Epidermal melanocyte (primary cell): ENCODE measurements around the gene PARVA.
A peak's percentile ranks its signal among the peaks of the same experiment; 100 is the strongest.

Experiments used
- DNase-seq: peaks from one replicate; pipeline ENCODE4 v3.0.0; 2011; ENCODE audit warnings: low spot score; ENCODE audit not compliant: insufficient read length

Gene PARVA

DNA sequence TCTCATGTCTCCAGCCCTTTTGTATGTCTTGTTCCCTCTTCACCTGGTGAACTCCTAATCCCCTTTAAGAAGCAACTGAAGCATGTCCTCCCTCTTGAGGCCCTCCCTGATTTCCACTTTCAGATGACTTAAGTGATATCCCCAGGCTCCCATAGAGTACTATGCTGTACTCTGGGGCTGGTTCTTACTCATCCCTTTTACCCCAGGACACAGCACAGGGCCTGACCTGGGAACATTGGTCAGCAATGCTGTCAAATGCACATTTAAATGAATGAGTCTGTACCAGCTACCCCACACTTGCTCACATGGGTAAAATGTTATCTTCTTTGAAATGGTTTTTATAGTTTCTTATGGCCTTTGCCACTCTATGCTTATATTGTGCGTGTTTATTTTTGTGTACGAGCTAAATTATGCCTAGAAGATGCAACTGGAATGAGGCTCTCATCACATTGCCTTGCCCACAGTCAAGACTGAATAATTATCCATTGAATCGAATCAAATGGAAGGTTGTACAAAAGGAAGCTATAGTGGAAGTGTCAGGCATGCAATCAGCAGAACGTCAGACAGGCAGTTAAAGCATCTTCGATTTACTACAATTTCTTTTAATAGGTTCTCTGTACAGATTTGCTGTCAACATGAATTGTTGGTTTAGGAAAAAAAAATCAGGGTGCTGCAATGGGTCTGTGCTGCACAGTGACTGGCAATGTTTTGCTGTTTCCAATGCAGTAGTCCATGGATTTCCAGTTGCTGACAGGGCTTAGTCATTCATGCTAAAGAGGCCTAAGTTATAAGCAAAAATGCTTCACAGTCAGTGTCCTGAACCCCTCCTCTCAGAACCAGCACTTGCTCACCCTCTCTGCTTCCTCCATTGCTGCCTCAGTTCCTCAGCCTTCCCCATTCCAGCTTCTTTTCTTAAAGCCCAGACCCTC lies 79.5 kb downstream of the PARVA start:
- no peak for DNase-seq

DNA sequence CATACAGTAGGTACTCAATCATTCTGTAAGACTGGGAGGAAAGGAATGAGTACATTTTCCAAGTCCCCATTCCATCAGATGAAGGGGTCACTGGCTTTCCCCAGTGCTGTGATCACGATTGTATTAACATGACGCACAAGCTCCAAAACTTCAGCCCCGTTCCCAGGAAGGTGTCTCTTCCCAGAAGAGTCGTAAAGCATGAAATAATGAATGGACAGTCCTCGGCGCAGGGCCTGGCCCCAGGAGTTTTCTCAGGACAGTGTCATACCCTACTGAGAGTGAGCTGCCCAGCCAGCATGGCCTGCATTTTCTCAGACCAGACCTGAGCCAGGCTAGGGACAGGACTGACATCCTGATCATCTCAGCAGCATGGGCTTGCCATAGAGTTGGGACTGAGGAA lies 80.7 kb downstream of the PARVA start:
- DNase-seq, result no peak

DNA sequence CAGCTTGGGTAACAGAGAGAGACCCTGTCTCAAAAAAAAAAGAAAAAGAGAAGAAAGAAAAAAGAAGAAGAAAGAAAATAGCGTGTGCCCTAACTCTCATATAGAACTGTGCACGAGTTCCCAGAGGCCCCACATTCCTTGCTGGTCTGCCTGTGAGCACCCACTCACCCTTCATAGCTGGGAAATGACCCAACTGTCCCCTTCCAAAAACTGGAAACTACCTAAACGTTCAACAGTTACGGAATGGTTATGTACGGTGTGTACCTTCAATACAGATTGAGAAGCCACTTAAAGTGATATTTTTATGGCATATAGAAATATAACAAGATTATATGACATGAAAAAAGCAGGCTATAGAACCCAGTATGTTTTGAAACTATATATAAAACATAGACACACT lies 82.0 kb downstream of the PARVA start:
- no peak for DNase-seq

DNA sequence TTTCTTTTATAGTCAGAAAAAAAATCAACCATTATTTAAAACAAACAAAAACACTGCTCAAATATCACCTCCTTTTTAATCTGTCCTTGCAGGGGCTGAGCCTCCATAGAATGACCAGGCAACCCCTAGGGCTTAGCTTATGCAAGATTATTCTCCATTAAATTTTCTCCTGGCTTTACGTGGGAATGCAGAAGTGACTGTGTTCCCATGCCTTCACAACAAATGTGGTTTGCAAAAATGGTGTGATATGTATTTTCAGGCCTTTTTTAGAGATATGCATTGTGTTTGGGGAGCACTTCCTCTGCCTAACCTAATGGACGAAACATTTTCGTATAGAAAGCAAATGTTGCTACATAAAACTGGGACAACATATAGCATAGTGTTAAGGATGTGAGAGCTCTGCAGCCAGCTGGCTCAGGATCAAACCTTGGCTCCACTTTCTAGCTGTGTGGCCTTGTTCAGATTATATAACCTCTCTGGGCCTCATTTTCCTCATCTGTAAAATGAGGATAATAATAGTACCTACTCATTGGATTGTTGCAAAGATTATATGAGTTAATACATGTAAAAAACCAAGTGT lies 82.6 kb downstream of the PARVA start:
- no peak for DNase-seq

DNA sequence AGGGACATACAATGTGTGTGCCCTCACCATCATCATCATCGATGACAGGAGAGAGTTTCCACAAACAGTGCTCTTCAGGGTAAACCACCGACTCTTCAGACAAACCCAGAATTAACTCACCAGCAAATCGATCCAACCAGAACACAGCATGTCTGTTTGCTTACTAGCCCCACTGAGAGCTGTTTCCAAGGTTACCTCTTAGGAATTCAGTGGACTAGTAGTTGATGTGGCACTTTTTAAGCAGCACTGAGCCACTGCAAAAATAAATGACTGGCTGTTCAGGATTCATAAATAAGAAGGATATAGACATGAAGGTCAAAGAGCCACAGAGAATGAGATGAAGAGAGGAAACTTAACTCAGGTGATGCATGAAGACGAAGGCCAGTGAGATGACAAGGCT lies 83.1 kb downstream of the PARVA start:
- no peak for DNase-seq

DNA sequence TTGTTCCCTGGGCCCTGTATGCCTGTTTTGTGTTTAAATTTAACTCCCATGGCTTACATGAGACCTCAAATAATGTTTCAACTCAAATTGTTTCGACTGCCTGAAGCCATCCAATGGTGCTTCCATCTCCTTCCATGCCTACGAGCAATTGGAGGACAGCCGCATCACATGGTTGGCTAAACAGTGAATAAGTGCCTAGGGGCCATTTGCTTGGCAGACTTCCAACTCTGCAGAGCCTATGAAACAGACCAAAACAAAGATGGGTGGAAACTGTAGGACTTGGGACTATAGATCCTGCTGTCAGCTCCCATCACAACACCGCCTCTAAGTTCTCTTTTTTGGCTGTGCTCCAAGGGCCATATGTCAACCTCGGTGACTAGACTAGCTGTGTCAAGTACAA lies 84.1 kb downstream of the PARVA start:
- DNase-seq, result peak; percentile 64

DNA sequence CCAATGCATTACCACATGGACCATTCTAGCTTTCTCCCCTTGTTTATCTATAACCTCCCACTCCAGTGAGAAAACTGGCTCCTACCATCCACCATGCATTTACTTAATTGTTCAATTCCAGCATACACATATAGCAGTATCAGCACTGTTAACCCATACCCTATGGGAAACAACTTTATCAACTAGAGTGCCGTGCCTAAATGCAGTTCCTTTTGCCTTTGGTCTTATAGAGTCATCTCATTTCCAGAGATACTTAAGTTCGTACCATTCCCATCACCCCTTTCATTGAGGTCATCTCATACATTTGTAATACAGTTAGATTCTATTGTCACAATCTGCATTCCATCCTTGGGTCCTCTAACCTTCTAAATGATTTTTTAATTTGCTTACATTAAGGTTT lies 86.9 kb downstream of the PARVA start:
- no peak for DNase-seq

DNA sequence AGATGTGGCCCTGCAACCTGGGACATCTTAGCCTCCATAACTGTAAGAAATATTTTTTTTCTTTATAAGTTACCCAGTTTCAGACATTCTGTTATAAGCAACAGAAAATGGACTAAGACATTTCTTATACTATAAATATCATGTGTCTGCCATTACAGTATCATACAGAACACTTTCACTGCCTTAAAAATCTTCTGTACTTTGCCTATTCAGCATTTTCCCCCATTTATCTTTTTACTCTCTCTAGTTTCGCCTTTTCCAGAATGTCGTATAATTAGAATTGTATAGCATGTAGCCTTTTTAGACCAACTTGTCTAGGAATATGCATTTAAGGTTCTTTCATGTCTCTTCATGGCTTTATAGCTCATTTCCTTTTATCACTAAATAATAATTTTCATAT lies 88.0 kb downstream of the PARVA start:
- DNase-seq, result no peak

DNA sequence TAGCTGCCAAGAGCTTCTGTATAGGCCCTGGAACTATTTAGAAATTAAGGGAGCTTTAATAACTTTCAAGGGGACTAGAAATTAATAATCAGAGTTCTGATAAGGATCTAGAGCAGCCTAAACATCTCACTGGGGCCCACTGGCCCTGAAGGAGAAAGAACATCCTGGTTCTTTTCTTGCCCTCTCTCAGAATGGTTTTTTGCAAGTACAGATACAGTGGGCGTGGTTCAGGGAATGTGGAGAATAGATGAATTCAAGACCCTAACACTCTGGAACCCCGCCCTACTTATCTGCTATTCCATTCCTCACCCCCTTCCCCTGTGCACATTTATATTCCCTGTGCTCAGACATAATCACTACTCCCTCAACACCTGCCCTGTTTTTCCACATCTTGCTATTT lies 90.2 kb downstream of the PARVA start:
- DNase-seq, result no peak

DNA sequence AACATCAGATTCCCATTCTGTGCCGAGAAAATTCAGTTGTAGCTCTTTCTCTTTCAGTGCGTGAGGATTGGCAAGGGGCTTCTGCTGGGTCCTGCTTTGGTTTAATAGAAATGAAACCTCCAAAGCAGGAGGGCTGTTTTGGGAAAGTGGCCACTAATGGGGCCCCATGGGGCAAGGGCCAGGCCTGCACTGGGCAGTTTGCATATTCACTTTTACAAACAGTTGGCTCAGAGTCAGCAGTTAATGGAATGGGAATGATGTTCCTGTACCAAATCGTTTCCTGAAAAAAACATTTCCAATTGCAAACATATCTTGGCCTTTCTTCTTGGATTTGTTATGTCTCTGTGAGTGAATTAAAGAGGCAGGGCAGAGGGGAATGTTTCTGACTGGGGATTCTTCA lies 92.1 kb downstream of the PARVA start:
- DNase-seq, result no peak

DNA sequence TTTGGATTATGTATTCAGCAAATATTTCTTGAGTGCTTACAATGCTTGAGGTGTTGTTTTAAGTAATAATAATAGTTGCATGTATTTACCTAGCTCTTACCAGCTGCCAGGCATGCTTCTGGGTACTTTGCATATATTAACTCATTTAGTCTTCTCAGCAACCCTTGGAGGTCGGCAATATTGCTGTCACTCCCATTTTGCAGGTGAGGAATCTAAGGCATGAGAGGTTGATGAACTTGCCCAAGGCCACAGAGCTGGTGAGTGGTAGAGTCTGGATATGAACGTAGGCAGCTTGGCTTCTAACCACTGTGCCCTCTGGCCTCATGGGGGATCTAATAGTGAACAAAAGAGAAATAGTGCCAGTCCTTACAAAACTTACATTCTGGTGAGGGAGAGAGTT lies 92.9 kb downstream of the PARVA start:
- no peak for DNase-seq

DNA sequence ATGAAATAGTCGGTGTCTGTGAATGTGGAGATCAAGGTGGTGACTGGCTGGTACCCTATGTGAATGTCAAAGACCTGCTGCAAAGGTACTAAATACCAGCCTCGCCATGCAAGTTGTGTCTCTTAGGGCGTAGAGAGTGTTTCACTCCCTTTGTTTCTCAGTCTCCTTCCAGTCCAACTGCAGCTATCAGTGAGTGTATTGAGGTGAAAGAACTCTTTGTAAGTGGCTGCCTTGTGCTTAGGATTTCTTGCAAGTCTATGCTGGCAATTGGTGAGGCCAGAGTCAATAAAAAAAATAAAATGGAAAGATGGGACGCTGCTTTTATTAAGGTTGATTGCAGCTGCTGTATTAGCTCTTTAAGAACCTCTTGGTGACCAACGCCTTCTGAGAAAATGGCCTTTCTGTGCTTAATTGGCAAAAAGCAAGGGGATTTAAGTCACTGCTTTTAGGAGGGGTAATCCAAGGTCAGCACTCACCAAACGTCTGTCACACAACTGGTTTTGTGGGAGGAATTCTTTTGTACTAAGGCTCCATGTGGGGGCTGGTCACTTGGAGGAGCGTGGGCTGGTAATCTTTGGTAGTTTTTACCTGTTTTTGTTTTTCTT lies 95.1 kb downstream of the PARVA start:
- DNase-seq, result peak; percentile 65

DNA sequence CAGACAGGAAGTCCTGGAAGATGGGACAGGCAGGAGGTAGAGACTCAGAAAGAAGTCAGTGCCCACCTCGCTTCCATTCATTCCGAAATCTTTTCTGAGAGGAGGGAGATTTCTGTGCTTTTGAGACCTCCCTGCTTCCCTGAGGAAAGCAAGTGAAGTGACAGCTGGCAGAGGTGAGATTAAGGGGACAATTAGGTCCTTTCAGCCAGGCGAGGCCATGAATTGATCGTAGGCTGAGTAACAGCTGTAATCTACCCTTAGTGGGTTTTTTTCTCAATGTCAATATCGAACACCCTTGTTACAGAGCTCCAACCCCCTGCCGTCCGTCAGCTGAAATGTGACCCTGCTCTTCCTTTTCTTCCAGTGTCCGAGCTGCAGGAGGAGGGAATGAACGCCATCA lies 96.0 kb downstream of the PARVA start:
- DNase-seq, result no peak

DNA sequence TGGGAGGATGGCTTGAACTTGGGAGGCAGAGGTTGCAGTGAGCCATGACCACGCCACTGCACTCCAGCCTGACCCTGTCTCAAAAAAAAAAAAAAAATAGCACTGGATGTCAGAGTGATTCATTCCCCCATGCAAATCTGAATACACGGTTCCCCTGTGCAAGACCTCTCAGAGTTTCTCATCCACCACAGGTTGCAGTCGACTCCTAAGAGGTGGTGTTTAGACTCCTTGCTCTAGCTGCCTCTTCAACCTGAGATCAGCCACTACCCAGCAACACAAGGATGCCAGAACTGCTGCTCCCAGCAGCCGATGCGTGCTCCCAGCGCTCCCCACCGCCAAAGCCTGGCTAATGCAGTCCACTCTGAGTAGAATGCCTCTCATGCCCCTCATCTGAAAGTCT lies 97.5 kb downstream of the PARVA start:
- no peak for DNase-seq

DNA sequence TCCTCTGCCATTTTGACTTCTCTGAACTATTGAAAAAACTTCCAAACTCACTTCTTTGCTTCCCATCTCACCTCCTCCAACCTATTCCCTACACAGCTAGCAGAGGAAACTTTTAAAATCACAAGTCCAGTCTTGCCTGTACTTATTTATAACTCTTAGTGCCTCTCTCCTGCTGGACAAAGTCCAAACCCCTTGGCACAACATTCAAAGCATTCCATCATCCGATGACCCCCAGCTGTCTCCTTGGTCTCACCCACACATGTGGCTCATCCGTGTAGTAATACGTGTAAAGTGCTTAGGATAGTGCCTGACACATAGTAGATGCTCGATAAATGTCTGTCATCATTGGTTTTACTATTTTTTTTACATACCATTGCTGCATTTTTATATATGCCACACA lies 101.4 kb downstream of the PARVA start:
- DNase-seq, result peak; percentile 36

DNA sequence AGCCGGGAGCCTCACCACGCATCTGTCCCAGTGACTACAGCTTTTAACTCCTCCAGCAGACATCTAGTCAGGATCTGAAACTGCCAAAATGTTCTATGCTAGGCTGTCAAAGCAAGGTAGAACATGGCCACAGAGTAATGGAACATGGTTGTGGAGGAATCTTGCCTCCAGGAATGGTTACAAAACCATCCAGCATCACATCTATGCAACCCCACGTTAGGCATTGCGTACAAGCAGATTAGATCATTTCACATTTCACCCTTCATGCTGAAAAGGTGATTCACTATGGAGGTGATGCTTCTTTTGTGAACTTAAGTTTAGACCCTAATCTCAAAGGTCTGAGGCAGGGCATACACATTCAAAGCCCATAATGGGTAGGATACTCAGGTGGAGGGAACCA lies 103.0 kb downstream of the PARVA start:
- DNase-seq, result no peak

DNA sequence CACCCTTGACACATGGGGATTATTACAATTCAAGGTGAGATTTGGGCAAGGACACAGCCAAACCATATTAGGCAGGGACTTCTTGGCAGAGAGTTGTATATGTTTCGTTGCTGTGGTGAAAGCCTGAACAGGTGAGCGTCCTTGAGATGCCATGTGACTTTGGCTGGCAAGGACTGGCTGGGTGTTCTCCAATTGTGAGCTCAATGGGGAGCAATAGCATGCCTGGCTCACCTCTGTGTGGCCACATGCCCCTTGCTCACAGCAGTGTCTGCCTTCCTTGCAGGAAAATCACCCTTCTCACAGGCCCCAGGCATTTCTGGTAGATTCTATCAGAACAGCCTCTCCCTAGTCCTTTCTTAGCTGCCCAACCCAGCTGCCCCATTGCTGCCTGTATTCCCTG lies 105.5 kb downstream of the PARVA start:
- no peak for DNase-seq

DNA sequence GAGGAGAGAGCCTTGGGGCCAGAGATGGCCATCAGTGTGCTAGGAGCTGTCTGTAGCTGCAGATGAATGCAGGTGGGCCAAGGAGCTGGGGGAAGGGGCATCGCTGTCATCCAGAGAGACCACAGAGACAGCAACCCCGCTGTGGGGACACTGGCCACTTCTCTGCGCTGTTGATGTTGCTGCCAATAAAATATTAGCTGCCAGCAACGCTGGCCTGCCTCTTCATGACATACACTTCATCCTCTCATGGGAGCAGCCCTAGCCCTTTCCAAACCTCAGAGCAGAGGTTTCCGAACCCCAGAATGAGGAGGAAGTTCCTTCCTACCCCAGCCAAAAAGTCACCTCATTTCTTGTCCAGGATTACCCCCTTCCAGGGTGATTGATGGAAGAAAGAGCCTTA lies 106.2 kb downstream of the PARVA start:
- no peak for DNase-seq

DNA sequence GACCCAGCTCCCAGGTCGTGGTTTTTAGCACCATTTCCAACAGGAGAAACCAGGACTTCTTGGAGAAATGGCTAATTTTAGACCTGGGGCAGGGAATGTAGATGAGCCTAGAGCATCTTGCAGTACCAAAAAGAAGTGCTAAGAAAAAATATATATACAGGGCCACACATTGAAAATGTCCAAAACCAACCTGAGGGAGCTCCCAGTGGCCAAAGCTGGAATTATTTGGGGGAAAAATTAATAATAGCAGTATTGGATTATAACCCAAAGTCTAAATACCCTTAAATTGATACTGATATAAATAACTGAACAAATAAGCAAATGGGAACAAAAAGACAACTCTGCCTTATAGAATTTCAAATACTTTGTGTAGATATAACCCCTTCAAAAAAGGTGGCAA lies 108.0 kb downstream of the PARVA start:
- DNase-seq, result no peak

DNA sequence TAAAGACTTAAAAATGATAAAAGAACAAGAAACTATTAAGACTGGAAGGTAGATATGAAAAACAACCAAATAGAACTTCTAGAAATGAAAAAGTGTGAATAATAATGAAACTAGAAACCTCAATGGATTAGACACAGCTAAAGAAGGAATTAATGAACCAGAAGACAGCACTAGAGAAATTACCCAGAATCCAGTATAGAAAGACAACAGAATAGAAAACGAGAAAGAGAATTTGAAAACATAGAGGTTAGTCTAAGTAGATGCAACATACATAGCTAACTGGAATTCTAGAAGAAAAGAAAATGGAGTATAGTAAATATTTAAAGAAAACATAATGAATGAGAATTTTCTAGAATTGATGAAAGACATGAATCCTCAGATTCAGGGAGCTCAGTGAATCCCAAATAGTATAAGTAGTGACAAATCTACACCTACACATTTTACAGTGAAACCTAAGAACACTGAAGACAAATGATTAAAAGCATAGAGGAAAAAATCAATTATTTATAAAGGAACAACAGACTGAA lies 111.9 kb downstream of the PARVA start:
- no peak for DNase-seq

DNA sequence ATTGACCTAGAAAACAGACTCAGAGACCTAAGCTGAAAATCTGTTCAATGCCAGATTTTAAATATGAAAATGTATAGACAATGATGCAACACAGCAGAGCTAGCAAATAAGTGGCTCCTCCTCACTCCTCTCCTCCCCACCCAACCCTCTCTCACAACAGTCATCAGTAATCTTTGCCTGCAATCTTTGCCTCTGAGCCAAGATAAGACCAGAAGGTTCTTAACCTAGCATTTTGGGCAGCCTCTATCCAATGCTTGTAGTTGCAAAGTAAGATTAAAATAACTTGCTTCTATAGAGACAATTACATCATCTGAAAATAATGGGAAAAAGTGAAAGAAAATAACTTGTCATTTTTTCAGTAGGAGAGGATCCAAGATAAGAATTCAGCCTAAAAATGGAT lies 117.3 kb downstream of the PARVA start:
- DNase-seq, result no peak

DNA sequence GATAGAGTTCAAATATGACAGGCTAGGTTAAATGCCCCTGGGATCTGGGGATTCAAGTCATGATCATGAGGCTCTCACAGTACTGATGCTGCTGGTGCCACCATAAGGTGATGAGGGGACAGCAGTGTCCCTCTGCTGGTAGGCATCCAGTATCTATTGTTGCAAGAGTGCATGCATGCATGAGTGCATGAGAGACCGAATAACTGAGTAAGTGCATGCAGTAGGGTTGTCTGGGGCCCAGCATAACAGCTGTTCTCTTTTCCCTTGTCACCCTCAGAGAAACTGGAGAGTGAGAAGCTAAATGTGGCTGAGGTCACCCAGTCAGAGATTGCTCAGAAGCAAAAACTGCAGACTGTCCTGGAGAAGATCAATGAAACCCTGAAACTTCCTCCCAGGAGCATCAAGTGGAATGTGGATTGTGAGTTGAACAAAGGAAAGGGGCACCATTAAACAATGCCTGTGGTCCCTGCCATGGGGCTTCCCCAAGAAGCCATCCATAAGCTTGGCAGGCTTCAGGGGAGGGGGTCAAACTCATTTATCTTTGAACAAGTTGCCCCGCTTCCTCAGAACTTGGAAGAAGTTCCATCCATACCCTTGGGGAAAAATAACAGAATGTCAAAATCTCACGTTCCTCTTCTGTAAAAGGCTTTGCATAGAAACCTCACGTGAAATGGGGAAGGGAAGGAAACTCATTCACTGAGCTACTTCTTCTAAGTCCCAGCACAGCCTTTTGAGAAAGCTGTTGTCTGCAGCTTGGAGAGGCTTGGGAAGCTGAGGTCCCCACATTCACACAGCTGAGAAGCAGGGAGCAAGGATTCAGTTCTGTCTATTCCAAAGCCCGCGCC lies 119.0 kb downstream of the PARVA start:
- DNase-seq, result no peak
